Medulla oblongata (tissue), 1 donor: Measurements from ENCODE around the gene JAKMIP1.

Experiments used
- DNase-seq: peaks from one replicate; pipeline ENCODE4 v3.0.0-alpha.2; 2015; ENCODE audit errors: extremely low spot score

Gene JAKMIP1

DNA sequence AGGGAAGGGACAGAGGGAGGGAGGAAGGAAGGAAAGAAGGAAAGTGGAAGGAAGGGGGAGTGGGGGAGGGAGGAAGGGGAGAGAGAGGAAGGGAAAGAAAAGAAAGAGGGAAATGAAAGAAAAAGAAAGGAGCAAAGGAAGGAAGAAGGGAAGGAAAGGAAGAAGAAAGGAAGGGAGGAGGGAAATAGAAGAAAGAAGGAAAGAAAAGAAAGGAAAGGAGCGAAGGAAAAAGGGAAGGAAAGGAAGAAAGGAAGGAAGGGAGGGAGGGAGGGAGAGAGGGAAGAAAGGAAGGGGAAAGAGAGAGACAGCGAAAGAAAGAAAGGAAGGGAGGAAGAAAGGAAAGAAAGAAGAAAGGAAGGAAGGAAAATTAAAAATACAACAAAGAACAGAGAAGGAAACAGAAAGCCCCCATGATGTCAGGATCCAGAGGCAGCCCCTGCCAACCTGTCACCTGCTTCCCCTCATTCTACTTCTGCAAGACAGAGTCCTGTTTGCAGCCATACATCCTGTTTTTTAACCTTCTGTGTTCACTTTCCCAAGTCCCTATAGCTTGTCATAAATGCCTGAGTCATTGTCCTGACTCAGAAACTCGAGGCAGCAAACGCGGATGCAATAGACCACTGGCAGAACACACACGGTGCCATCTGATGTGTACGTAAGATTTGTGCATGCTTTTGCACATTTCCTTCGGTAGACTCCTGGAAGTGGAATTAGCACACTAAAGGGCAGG is 105.2 kb downstream of the JAKMIP1 start:
- no peak for DNase-seq

DNA sequence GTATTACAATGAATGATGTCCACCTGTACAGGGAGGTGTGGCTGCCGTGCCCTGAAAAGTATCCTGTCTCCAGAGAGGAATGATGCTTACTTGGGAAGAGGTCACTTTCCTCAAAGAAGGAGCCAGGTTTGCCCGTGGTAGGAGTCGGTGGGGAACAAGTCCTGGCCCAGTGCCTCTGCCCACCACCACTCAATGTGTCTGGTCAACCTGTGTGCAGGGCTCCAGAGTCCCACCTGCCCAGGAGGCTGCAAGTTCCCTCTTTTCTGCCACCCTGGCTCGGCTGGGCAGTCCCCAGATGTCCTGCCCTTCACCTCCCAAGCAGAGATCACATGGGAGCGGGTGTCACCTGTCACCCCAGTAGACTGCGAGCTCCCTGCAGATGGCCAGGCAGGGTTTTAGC is 106.7 kb downstream of the JAKMIP1 start:
- no peak for DNase-seq

DNA sequence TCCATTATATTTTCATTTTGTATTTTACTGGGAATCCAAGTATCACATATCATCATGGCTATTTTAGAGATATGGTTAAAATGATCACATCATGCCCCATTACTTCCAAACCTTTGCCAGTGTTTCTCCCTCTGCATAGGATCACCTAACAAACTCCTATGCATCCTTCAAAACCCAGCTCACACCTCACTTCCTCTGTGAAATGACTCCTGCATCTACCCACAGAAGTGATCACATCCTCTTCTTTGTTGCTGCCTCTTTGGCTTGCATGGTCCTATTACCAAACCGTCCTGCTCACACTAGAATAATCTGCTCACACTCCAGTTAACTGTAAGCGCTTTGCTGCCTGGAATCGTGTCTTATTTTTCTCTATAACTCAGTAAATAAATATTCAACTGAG is 107.4 kb downstream of the JAKMIP1 start:
- no peak for DNase-seq

DNA sequence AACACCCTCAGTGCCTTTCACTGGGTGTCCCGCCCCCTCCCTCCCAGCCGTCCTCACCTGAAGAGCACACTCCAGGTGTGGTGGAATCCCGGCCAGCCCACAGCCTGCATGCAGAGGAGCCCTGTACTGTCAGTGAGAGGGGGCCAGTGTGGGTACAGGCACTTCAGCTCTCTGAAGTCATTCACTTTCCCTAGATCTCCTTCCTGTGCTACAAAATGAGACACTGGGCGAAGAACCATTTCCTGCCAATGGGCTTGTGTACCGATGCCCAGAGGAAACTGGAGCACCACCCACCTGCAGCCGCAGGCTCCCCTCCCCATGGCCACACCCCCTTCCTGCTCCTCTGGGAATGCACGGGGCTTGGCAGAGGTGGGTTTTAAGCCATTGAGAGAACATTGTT is 108.2 kb downstream of the JAKMIP1 start:
- no peak for DNase-seq

DNA sequence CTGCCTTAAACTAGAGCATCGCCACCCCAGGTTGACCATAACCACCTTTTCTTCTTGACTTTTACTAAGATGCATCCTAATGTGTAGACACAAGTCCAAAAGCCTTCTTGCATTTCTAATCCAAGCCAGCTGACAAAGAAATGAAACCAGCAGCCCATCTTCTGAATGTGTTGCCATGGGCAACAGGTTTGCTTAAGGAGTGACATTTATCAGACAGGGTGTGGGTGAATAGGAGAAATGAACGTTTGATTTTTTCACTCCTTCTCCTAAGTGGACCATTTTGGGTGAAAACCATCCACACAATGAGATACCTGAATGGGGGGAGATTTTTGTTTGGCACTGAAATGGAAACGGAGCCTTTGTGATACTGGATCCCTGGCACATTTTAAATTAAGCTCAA is 109.4 kb downstream of the JAKMIP1 start:
- peak; percentile 5 for DNase-seq

DNA sequence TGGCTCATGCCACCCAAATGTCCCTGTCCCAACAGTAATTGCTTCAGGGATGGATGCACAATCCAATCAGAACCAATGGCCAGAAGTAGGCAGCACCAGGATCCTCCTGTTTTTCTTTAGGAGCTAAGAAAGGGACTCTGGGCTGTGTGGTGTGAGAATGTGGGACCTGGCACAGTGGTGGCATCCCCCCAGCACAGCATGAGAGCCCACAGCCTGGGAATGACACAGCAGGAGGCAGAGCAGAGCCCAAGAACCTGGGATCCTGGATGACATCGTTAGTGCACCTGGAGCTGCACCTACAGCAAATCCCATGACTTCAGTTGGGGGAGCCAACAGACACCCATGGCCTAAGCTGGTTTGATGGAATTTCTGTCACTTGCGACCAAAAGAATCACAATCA is 111.4 kb downstream of the JAKMIP1 start:
- DNase-seq, result no peak

DNA sequence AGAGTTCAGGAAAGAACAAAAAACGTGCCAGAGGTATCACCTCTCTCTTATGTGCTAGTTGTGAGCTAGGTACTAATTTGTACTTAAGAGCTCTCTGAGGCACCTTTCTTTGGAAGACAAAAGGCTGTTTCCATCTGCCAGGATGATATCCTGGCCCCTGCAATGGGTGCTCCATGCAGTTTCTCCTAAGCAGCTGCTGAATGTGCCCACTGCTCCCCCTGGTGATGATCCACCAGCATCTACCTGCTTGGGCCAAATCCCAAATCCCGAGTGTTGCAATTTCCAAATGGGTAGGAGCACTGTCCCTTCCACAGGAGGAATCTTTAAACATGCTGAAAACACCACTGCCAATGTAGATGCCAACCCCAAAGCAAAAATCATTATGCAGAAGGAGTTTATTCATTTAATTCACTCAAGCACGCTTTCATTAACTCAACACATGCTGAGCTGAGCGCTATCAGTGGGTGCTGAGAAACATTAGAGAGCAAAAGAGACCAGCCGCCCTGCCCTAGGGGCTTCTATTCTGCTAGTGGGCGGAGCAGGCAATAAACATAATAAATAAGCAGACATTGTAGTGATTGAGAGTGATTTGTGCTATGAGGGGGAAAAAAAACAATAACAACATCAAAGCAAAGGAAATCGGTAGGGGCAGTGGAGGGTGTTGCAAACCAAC is 112.5 kb downstream of the JAKMIP1 start:
- DNase-seq, result peak; percentile 56

DNA sequence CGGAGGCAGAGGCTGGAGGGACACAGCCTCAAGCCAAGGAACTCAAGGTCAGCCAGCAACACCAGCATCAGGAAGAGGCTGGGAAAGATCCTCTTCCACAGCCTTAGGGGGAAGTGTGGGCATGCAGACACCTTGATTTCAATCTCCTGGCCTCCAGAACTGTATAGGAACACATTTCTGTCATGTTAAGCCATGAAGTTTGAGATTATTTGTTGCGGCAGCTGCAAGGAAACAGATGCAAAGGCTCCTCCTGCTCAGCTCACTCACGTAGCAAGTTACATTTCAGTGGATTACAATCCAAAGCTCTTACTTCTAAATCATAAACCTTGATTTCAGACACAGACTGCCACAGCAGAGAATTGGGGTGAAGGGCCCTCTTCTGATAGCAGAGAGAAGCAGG is 113.5 kb downstream of the JAKMIP1 start:
- no peak for DNase-seq

DNA sequence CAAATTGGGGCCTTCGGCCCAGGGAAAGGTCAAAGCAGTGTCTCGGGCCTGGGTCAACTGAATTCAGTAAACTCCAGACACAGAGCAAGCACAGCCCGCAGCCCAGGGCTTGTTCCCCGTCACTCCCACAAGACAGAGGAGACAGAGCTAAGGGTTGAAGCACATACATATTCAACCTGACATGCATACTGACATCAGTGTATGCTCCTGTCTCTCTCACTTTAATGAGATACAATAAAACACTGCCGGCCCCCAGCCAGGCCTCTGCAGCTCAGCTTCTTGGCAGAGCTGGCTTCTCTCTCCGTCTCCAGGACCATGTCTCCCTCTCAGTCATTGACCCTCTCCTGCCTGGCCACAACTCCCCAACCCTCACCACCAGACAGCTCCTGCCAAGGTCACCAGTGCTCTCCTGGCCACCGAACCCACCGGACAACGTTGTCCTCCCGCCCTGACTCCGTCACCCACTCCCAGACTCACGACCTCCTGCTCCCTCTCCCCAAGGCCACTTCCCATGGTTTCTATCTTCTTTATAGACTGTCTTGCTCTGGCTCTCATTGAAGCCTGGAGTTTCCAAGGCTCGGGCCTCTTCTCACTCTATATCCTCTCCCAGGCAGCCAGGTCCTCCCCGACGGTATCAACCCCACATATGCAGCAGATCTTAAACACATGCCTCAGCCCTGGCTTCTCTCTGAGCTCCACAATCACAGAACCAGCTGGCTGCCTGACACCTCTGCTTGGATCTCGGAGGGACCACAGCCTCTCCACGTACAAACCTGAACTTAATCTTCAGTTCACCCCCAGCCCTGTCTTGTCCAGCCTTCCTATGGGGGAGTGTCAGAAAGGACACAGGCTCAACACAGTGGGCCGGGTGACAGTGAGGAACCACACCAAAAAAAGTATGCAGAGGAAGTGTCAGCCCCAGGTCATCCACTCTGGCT is 114.4 kb downstream of the JAKMIP1 start:
- DNase-seq, result no peak

DNA sequence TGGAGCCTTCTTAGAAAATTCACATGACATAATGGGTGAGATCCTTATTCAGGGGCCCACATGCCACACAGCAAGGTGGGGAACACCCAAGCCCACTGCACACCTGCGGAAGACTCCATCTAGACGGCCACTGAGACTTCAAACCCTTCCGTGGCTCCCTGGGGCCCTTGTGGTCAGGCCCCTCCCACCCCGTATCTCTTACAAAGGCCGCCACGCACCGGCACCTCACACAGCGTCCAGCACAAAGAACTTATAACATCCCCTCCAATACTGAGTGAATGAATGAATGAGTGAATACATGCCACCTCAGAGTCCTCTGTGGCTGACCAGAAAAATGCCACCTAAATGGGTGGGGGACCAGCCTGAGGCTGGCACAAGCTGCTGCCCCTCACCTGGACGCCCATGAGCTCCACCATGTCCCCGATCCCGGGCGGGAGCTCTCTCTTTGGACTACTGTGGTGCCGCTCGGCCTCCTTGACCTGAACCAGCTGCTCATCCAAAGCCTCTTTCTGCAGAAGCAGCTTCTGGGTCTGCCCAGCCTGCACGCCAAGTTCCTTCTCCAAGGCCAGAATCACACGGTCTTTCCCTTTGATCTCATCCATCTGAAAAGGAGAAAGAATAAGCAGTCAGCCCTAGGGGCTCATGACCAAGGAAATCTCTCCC is 115.2 kb downstream of the JAKMIP1 start:
- DNase-seq, result peak; percentile 30

DNA sequence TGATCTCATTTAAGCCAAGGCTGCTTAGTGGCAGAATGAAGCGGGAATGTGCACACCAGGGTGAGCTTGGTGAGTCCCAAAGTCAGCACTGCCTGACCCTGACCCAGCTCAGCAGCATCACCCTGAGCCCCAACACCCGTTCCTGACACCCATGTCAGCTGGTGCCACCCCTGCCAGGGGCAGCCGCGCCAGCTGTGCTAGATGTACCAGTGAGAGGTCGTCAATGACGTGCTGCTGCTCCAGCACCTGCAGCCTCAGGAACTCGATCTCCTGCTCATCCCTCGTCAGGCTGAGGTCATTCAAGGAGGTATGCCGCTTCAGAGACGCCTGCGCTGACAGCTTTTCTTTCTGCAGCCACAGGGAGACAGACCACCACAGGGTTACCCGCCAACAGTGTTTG is 120.4 kb downstream of the JAKMIP1 start:
- DNase-seq, result no peak

DNA sequence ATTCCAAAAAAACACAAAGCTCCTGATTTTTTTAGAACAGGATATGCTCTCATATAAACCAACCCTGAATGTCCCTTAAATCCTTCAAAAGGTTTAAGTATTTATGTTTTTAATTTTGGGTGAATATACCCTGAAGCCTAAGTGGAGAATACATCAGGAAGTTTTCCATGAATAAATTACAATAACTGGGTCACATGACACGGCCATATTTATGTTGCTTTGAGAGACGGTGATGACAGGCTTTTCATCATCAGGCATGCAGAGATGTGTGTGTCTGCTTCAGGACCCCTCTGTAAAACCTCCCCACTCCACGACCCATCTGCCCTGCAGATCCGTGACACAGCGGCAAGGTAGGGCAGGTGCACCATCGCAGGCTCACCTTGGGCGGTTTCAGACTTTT is 121.8 kb downstream of the JAKMIP1 start:
- DNase-seq, result no peak

DNA sequence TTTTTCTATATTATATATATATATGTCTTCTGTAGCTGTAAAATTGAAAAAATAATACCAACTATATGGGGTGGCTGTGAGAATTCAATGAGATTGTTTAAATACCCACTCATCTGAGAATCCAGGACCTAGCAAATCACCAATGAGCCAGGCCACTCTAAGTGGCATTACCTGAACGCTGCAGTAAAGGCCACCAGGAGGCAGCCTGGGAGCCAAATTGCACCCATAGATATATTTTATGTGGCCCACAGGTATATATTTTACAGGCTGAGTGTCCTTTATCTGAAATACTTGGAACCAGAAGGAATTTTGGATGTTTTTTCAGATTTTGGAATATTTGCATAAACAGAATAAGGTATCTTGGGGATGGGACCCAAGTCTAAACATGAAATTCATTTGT is 124.0 kb downstream of the JAKMIP1 start:
- DNase-seq, result no peak

DNA sequence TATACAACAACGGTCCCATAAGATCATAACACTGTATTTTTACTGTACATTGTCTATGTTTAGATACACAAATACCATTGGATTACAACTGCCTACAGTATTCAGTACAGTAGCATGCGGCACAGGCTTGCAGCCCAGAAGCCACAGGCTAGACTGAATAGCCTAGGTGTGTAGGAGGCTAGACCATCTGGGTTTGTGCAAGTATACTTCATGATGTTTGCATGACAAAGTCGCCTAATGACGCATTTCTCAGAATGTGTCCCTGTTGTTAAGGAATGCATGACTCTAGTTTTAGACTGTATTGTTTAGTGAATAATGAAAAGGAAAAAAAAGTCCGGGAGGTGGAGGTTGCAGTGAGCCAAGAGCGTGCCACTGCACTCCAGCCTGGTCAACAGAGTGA is 125.6 kb downstream of the JAKMIP1 start:
- no peak for DNase-seq

DNA sequence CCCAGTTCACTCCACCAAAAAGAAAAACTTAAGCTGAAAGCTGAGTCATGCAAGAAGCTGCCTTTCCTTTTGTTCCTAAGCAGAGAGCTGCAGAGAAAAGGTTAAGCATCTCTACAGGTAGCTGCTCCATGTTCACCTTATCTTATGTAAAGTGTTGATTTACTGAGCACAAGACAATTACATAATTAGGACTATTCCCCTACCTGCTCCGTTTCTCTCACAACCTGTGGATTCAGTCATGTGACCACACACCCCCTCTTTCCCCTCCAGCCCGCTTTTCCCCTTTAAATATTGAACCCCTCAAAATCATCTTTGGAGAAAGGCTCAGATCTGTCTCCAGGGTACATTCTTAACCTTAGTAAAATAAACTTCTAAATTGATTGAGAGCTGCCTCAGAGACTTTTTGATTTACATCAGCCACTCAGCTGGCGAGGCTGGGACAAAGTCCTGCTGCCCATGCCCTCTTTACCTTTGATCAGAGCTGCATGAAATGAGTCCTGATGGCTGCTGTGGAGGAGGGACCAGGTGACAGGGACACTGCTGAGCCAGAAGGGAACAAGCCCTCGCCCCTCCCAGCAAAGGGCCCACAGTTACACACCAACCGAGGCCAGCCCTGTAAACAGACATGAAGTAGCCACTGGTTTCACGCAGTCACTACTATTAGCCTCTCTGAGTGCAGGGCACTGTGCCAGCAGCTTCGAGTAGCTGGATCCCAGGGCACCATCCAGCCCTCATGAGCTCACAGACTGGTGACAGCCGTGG is 128.2 kb downstream of the JAKMIP1 start:
- peak; percentile 49 for DNase-seq

DNA sequence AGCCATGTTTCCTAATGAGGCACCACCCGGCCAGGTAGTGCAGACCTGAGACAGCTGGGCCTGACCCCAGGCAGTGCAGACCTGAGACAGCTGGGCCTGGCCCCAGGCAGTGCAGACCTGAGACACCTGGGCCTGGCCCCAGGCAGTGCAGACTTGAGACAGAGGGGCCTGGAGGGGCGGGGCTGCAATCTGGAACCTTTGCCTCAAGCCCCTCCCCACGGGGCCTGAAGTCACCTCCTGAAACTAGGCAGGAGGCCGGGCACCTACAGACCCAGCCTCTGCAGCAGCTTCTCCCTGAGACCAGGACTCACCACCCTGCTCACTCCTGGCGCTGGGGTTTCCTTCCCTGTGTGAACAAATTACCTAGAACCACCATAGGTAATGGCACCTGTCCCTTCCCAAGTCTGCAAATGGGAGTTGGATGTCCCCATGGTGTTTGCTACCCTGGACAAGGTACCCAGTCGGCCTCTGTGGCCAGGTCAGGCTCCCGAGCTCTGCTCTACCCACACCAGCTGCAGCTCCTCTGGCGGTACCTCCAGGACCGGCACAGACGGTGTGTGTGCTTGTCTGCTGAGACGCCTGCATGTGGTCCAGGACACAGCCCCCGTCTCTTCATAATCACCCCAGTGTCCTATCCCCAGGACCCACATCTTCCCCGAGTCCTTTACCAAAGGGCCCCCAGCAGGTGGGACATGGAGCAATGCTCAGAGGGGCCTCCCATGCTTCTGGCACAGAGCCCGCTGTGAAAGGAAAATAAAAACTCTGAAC is 129.0 kb downstream of the JAKMIP1 start:
- DNase-seq, result no peak

DNA sequence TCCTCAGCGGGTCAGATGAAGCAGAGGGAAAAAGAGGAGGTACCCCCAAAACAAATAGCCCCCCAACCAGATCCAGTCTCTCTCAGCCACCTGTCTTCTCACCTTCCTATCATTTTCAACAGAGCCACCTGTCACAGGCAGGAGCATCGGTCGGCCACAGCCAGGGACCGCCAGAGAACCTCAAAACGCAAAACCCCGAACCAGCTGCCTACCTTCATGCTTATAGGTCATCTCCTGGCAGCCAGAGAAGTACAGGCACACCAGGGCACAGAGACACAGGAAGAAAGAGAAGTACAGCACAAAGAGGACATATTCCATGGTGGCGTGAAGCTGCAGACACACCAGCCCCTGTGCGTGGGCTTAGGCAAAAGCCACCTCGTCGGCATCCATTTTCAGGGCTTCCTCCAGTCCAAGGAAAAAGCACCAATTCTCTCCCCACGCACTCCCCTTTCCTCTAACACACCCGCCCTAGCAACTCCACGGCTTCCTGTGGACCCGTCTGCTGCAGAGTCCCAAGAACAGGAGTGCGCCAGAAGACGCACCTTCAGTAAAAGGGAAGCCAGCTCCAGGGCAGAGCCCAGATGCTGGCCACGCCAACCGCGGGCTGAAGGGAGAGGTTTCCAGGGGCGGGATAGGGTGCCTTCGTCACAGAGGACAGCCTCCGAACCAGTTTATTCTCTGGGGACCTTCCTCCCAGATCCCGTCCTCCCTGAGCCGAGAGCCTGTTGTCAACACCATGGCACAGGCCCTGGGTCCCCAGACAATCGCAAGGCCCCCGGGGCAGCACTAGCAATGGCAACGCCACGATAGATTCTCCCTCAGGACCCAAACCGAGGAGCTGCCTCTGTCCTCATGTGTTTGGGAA is 130.3 kb downstream of the JAKMIP1 start:
- no peak for DNase-seq

DNA sequence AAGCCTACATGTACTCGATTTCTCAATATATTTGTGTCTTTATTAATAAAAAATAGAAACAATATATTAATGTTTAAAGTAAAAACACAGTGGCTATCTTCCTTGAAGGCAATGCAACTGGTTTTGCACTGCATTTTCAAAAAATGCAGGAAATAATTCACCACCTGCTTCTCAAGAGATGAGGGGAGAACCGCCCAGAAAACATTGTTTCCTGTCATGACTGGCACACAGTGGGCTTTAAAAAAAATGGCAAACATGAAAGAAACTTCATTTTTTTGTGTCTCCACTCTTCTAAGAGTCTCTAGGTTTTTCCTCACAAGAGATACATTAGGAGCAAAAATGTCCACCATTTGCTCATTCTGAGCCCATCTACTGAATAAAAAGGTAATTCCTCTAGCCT is 131.4 kb downstream of the JAKMIP1 start:
- no peak for DNase-seq

DNA sequence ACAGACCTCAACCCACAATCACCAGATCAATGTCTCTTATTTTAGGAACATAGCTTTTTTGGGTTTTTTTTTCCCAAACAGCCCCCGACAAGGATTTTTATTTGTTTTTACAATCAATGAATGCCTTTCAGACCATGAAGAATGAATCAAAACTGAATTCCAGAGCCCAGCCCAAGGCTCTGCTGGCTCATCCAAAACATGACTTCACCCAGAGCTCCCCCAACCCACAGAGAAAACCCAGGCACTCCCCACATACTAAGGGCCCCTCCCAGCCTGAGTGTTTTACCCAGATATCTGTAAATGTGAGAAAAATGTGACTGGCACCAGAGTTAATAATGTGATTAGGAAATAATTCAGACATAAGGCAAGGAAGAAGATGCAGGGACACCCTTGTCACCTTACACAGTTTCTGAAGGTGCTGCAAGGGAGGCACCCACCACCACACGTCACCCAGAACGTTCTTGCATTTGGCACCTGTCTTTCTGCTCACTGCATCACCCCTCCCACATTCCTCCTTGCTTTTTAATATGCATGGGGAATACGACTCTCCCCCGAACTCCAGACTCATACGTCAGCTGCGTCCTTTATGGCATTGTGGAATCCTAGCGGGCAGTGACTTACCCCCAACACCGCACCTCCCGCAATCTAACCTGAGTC is 134.3 kb downstream of the JAKMIP1 start:
- no peak for DNase-seq
